CD4-positive, alpha-beta memory T cell (primary cell): ENCODE results near the gene PRRX2. TPM values are rescaled to one million over a fixed set of nuclear protein-coding genes. Genes with fewer than 3 reads are reported as not detected.
"Not testable (repeated sequence)": the region's sequence is repeated elsewhere in the genome, so short reads cannot be mapped to it uniquely, and the experiment has no call there.

Experiments used
- CTCF ChIA-PET: fragments of 350-600 bp; sonication (Branson Sonifier 250); formaldehyde crosslinking; loops from one replicate; lab custom pipeline; 2021; ENCODE audit warnings: inconsistent platforms; ENCODE audit not compliant: partially characterized antibody; lab: Charles Lee
- POLR2A ChIA-PET: fragments of 350-600 bp; sonication (Branson Sonifier 250); formaldehyde crosslinking; loops from one replicate; lab custom pipeline; 2021; ENCODE audit not compliant: partially characterized antibody; lab: Charles Lee
- DNase-seq, 5 donors: peaks; one replicate each; pipeline versions ENCODE4 v3.0.0 to v3.0.0-alpha.2; 2020 to 2022; ENCODE audit warnings: mixed read lengths in 1 of 5
- H3K27ac ChIP-seq: one replicate; pipeline ENCODE4 v1.7.0; 2013; ENCODE audit warnings: low read depth, low read length
- H3K27me3 ChIP-seq: 2 replicates; pipeline ENCODE4 v1.7.0; 2013; ENCODE audit warnings: mild to moderate bottlenecking, low read length, moderate library complexity; ENCODE audit not compliant: insufficient read depth
- H3K36me3 ChIP-seq: 2 replicates; pipeline ENCODE4 v1.7.0; 2013; ENCODE audit warnings: mild to moderate bottlenecking, low read length, moderate library complexity; ENCODE audit not compliant: insufficient read depth
- H3K4me1 ChIP-seq: 2 replicates; pipeline ENCODE4 v1.7.0; 2013; ENCODE audit warnings: mild to moderate bottlenecking, low read length, moderate library complexity; ENCODE audit not compliant: insufficient read depth
- H3K4me3 ChIP-seq, 2 donors: one replicate each; pipeline ENCODE4 v1.7.0; 2013; ENCODE audit warnings: low read length in 2 of 2, mild to moderate bottlenecking in 1 of 2
- H3K9me3 ChIP-seq, 2 donors: one replicate each; pipeline ENCODE4 v1.7.0; 2013; ENCODE audit warnings: low read length in 2 of 2, control low read depth in 1 of 2; ENCODE audit not compliant: control insufficient read depth in 1 of 2
- H3K27ac Mint-ChIP-seq, 7 donors: one replicate each; pipeline ENCODE4 v1.8.0; 2020 to 2021; ENCODE audit warnings: mixed read lengths in 7 of 7, mild to moderate bottlenecking in 6 of 7, inconsistent platforms in 3 of 7, moderate library complexity in 3 of 7
- H3K27me3 Mint-ChIP-seq, 2 donors: one replicate each; pipeline ENCODE4 v1.8.0; 2020 to 2021; ENCODE audit warnings: mixed read lengths in 2 of 2
- H3K36me3 Mint-ChIP-seq, 2 donors: one replicate each; pipeline ENCODE4 v1.8.0; 2020 to 2021; ENCODE audit warnings: mixed read lengths in 2 of 2, inconsistent platforms in 1 of 2, mild to moderate bottlenecking in 1 of 2
- H3K4me1 Mint-ChIP-seq, 4 donors: one replicate each; pipeline ENCODE4 v1.8.0; 2020 to 2021; ENCODE audit warnings: mixed read lengths in 4 of 4, mild to moderate bottlenecking in 1 of 4
- H3K4me3 Mint-ChIP-seq, 8 donors: one replicate each; pipeline ENCODE4 v1.8.0; 2020 to 2021; ENCODE audit warnings: mixed read lengths in 8 of 8, mild to moderate bottlenecking in 7 of 8, moderate library complexity in 6 of 8, inconsistent platforms in 3 of 8
- H3K9me3 Mint-ChIP-seq, 8 donors: one replicate each; pipeline ENCODE4 v1.8.0; 2020 to 2021; ENCODE audit warnings: mixed read lengths in 8 of 8, mild to moderate bottlenecking in 5 of 8, inconsistent platforms in 3 of 8, moderate library complexity in 1 of 8
- intact Hi-C: fragments of 100-400 bp; cut with micrococcal nuclease; formaldehyde crosslinking; loops from one replicate; pipeline ENCODE4 v1.15.1; 2023
- polyA plus RNA-seq, 2 donors: library from polyadenylated mRNA; unstranded; fragments of 300-500 nt; fragmentation: Illumina TruSeq; gene quantifications; one replicate each; pipeline ENCODE4 v1.2.3, GENCODE V29; 2021
- total RNA-seq, 2 experiments: library from RNA; stranded (reverse); gene quantifications; one replicate each; pipeline ENCODE4 v1.2.3, GENCODE V29; 2021

PRRX2 gene
- total and polyA plus RNA-seq, 4 experiments from 2014 or later = not detected

DNA sequence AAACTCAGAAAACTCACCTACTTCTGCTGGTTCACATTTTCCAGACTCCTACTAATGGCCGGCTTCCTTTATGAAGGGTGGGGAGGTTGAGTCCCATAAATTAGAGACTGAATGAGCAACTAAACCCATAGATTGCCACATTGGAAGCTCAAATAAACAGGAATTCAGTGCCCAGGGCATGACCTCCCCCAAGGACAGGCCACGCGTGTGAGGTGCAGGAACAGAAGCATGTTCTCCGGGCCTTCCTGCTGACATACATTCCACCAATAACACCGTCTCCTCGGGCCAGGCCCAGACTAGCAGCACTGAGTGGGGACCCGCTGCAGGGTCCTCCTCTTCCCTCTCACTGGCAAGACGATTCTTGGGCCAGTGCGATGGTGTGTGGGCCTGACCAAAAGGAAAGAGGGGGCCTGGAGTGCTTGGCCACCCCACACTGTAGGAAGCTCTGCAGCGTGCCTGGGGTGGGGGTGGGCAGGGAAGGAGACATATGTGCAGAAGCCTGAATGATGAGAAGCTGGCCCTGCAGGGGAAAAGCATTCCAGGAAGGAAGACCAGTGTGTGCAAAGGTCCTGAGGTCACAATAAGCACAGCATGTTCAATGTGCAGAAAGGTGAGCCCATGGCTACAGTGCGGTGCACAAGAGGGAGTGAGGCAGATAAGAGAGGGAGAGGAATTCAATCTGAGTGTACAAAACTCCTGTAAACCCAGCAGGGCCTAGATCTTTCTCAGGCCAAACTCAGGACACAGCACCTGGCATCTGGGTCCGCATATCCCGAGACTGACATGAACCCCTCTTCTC lies 75.4 kb downstream of the PRRX2 start:
- ChIA-PET CTCF (interaction anchor here (6.8 kb wide), 1 partner anchor 13 kb away, joined by 55 read pairs; no protein-coding TSS in a partner anchor), POLR2A (no interaction called here)
- Histone ChIP-seq H3K36me3 (no peaks in the 10 kb centered on the region), H3K9me3 (no peaks in the 10 kb centered on the region), H3K4me1 (peaks cover 13% of the 10 kb centered on the region), H3K27me3 (no peaks in the 10 kb centered on the region), H3K27ac (no peak overlapping the region), H3K4me3 (no peak overlapping the region)
- Mint-ChIP-seq H3K27me3 (peaks cover 0 to 2% of the 10 kb centered on the region in 2 donors), H3K4me3 (no peak overlapping the region), H3K36me3 (no peaks in the 10 kb centered on the region), H3K27ac (peak overlapping the region in 1 of 7 donors; percentile 35), H3K9me3 (no peaks in the 10 kb centered on the region), H3K4me1 (peaks cover 5 to 13% (median 10%) of the 10 kb centered on the region in 4 donors)
- intact Hi-C loops = no loop called here
- no peak for DNase-seq

DNA sequence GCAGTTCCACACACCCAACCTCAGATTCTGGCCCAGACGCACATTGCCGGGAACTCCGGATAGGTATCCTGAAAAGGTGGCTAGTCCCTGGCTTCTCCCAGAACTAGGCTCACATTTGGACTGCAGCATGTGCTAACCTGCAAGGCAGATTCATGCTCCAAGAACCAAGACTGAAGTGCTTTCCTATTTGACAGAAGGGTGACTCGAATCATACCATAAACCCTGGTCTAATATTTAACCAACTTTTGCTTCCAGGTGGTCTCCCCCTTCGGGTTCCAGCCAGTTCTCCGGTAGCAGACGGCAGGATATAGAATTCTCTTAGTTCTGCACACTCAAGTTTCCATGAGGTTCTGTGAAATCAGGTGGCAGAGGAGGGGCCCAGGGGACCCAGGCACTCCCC lies 79.8 kb downstream of the PRRX2 start:
- Mint-ChIP-seq H3K36me3 (no peaks in the 10 kb centered on the region), H3K4me3 (no peak overlapping the region), H3K27ac (no peak overlapping the region), H3K27me3 (no peaks in the 10 kb centered on the region), H3K9me3 (no peaks in the 10 kb centered on the region), H3K4me1 (no peaks in the 10 kb centered on the region)
- H3K4me3 ChIP-seq = no peak overlapping the region
- no peaks in the 10 kb centered on the region for H3K4me1 ChIP-seq
- ChIA-PET POLR2A (no interaction called here), CTCF (interaction anchor here (0.5 to 1.7 kb wide), 4 partner anchors 8 to 498 kb away, joined by 3 to 7 read pairs (median 4); no protein-coding TSS in a partner anchor)
- no peak overlapping the region for H3K27ac ChIP-seq
- intact Hi-C loops = no loop called here
- no peaks in the 10 kb centered on the region for H3K27me3 ChIP-seq
- no peaks in the 10 kb centered on the region for H3K36me3 ChIP-seq
- DNase-seq = no peak
- H3K9me3 ChIP-seq = no peaks in the 10 kb centered on the region

DNA sequence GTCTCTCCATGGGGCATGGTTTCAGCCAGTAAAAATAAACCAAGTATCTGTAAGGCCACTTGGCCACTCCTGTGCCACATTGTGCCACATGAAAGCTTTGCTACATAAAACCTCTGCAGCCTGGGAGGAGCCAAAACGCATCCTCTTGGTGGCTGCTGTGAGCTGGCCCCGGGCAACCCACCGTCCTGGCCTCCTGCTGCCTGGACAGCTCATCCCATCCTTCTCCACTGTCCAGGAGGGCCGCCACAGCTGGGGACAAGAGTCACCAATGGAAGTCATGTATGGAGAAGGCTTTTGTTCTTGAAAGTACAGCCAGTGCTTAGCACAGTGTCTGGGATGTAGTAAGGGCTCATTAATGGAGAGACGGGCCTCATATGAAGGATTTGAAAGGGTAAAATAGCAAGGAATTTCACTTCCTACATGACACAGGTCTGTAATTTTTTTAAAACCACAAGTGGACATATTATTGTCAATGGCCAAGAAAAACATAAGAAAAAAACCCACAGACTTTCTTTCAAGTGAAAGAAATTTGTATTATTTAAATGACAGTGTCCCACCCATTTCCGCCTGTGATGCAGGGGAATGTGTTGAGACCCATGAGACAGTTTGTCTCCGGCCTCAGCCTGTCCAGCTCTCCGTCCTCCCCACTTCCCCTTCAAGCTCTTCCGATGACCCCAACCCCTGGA lies 80.8 kb downstream of the PRRX2 start:
- no peaks in the 10 kb centered on the region for H3K36me3 ChIP-seq
- H3K27ac ChIP-seq = no peak overlapping the region
- no peak overlapping the region for H3K4me3 ChIP-seq
- Mint-ChIP-seq H3K4me1 (no peaks in the 10 kb centered on the region), H3K36me3 (no peaks in the 10 kb centered on the region), H3K9me3 (no peaks in the 10 kb centered on the region), H3K27ac (no peak overlapping the region), H3K4me3 (no peak overlapping the region), H3K27me3 (no peaks in the 10 kb centered on the region)
- H3K4me1 ChIP-seq = no peaks in the 10 kb centered on the region
- ChIA-PET POLR2A (interaction anchor here (1.0 to 1.1 kb wide), 2 partner anchors 8 to 9 kb away, joined by 3 to 4 read pairs; no protein-coding TSS in a partner anchor), CTCF (interaction anchor here (0.7 to 1.7 kb wide), 3 partner anchors 9 to 497 kb away, joined by 3 to 7 read pairs (median 3); no protein-coding TSS in a partner anchor)
- DNase-seq = no peak
- H3K9me3 ChIP-seq = no peaks in the 10 kb centered on the region
- intact Hi-C loops = no loop called here
- H3K27me3 ChIP-seq = no peaks in the 10 kb centered on the region

DNA sequence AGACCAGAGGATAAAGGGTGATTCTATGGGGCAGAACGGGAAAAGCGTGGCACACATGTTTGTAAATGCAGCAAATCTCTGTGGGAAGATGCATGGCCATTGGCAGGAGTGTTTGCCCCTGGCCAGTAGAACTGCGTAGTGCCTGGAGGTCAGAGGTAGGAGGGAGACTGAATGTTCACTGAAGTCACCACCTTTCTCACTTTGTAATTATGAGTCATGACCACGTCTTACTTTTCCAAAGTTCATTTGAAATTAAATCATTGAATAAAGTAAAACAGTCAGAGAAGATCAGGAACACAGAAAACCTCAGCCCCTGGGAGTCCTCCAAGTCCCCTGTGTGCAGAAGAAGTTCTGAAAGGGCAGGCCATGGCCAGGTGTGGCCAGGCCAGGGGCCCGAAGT lies 82.8 kb downstream of the PRRX2 start:
- no peaks in the 10 kb centered on the region for H3K27me3 Mint-ChIP-seq
- no peaks in the 10 kb centered on the region for H3K9me3 Mint-ChIP-seq
- H3K4me3 ChIP-seq = no peak overlapping the region
- no peak overlapping the region for H3K27ac Mint-ChIP-seq
- H3K4me1 Mint-ChIP-seq = peaks cover 0 to 9% (median 4%) of the 10 kb centered on the region in 4 donors
- no peaks in the 10 kb centered on the region for H3K36me3 Mint-ChIP-seq
- ChIA-PET POLR2A (no interaction called here), CTCF (interaction anchor here (2.0 kb wide), 1 partner anchor 11 kb away, joined by 10 read pairs; no protein-coding TSS in a partner anchor)
- H3K9me3 ChIP-seq = no peaks in the 10 kb centered on the region
- H3K4me3 Mint-ChIP-seq = no peak overlapping the region
- H3K36me3 ChIP-seq = no peaks in the 10 kb centered on the region
- no peaks in the 10 kb centered on the region for H3K27me3 ChIP-seq
- H3K4me1 ChIP-seq = peaks cover 10% of the 10 kb centered on the region
- intact Hi-C loops = no loop called here
- no peak overlapping the region for H3K27ac ChIP-seq
- DNase-seq = no peak

DNA sequence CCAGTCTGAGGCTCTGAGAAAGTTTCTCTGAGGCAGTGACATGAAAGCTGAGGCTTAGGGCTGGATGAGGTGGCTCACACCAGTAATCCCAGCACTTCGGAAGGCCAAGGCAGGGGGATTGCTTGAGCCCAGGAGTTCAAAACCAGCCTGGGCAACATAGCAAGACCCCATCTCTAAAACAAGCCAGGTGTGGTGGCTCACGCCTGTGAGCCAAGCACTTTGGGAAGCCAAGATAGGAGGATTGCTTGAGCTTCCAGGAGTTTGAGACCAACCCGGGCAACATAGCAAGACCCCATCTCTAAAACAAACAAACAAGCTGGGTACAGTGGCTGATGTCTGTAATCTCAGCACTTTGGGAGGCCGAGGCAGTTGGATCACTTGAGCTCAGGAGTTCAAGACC lies 83.6 kb downstream of the PRRX2 start:
- not testable (repeated sequence) for H3K36me3 ChIP-seq

DNA sequence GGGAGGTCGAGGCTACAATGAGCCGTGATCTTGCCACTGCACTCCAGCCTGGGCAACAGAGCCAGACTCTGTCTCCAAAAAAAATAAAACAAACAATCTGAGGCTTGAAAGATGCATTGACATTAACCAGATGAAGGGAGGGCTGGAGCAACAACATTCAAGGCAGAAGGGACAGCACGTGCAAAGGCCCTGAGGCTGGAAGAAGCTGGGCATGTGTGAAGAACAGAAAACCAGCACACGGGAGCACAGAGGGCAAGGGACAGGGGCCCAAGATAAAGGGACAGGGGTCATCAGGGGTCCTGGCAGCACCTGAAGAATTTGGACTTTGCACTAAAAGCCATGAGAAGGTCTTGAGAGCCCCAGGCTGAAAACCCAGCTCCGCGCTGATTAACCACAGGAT lies 84.1 kb downstream of the PRRX2 start:
- Histone ChIP-seq H3K4me3 (no peak overlapping the region), H3K27me3 (no peaks in the 10 kb centered on the region), H3K4me1 (peaks cover 10% of the 10 kb centered on the region), H3K36me3 (no peaks in the 10 kb centered on the region), H3K9me3 (no peaks in the 10 kb centered on the region), H3K27ac (no peak overlapping the region)
- H3K27me3 Mint-ChIP-seq = no peaks in the 10 kb centered on the region
- H3K4me3 Mint-ChIP-seq = no peak overlapping the region
- CTCF ChIA-PET = interaction anchor here (0.9 to 2.0 kb wide), 2 partner anchors 12 to 120 kb away, joined by 3 to 10 read pairs; no protein-coding TSS in a partner anchor
- DNase-seq = no peak
- no peaks in the 10 kb centered on the region for H3K36me3 Mint-ChIP-seq
- no peak overlapping the region for H3K27ac Mint-ChIP-seq
- H3K9me3 Mint-ChIP-seq = no peaks in the 10 kb centered on the region
- peaks cover 0 to 10% (median 4%) of the 10 kb centered on the region in 4 donors for H3K4me1 Mint-ChIP-seq
- intact Hi-C loops = no loop called here
- POLR2A ChIA-PET = interaction anchor here (1.2 kb wide), 1 partner anchor 12 kb away, joined by 3 read pairs; no protein-coding TSS in a partner anchor

More for the DNA sequence above, 83.6 kb downstream of the PRRX2 start:
- H3K4me3 ChIP-seq, H3K9me3 Mint-ChIP-seq, POLR2A ChIA-PET, intact Hi-C loops, H3K36me3 Mint-ChIP-seq, H3K4me1 ChIP-seq, H3K27ac Mint-ChIP-seq, H3K27me3 ChIP-seq, H3K27ac ChIP-seq, H3K27me3 Mint-ChIP-seq, DNase-seq, H3K4me1 Mint-ChIP-seq, H3K9me3 ChIP-seq, H3K4me3 Mint-ChIP-seq: not testable (repeated sequence)
- CTCF ChIA-PET = interaction anchor here (0.9 to 2.0 kb wide), 2 partner anchors 12 to 119 kb away, joined by 3 to 10 read pairs; no protein-coding TSS in a partner anchor
